Tibial nerve (tissue), 4 donors: ENCODE data around the gene SKI.

Experiments used
- CTCF ChIP-seq, 5 experiments: fragments of 200-600 bp in 3 of 5; fragments of 450-650 bp in 2 of 5; sonication (generic) in 3 of 5; IDR thresholded peaks; one replicate each; pipeline ENCODE4 v1.5.1; 2016 to 2019; ENCODE audit warnings: antibody characterized with exemption in 5 of 5, mild to moderate bottlenecking in 3 of 5, moderate library complexity in 2 of 5
- EP300 ChIP-seq, 2 donors: sonication (generic); formaldehyde crosslinking; IDR thresholded peaks; one replicate each; pipeline ENCODE4 v1.6.1; 2017; ENCODE audit warnings: antibody characterized with exemption in 2 of 2, mild to moderate bottlenecking in 1 of 2

- TF ChIP-seq CTCF (IDR thresholded peaks at IDR 0.05) (no peak), EP300 (IDR thresholded peaks at IDR 0.05) (no peak)
Measured at GRCh38 chr1:2358651-2359640, 130.8 kb downstream of the SKI start.
